HG03060 (cell line): Measurements from ENCODE around the gene ADGRL3.
"Not testable (repeated sequence)": the region's sequence is repeated elsewhere in the genome, so short reads cannot be mapped to it uniquely, and the experiment has no call there.

Source experiments
- ATAC-seq: cut with Tn5 transposase; IDR thresholded peaks from one replicate; pipeline ENCODE4 v1.9.1; 2021; ENCODE audit warnings: low read depth, moderate number of reproducible peaks; ENCODE audit not compliant: unreplicated experiment

ADGRL3 gene

DNA sequence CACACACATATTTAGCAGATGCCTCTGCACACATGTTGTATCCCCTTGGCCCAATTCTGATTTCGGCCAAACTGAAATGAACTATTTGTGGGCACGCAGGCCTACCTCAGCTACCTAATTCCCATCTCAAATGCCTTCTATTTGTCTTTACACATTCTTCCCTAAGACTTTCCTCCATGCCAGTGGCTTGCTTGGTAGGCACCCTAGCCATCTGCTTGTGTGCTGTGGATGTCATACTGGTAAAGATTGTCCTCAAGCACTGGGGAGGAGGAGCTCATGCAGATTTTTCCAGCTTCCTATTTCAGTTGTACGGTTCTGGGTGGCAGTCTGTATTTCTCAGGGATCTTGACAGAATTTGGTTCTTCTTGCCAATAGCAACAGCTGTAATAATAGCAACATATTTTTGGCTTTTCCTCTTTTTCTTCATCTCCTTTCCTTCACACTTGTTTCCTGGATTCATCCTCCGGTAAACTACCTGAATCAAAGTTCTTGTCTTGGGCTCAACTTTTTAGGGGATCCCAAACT lies 514.3 kb downstream of the ADGRL3 start:
- no peak for ATAC-seq

DNA sequence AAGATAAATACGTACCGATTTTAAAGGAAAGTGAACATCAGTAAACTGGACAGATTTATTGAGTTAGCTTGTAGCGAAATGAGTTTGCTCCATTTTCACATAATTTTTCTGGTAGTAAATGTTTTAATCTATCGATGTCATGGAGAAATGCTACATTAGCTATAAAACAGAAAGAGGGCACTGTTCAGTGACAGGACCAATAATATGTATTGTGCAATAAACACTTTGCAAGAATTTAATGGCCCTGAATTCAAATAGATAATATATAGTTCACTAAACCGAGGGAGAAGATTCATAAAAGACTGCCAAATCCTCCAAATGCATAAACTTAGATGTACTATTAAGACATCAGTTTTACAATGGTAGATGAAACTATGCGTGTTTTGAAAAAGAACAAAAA lies 516.3 kb downstream of the ADGRL3 start:
- no peak for ATAC-seq

DNA sequence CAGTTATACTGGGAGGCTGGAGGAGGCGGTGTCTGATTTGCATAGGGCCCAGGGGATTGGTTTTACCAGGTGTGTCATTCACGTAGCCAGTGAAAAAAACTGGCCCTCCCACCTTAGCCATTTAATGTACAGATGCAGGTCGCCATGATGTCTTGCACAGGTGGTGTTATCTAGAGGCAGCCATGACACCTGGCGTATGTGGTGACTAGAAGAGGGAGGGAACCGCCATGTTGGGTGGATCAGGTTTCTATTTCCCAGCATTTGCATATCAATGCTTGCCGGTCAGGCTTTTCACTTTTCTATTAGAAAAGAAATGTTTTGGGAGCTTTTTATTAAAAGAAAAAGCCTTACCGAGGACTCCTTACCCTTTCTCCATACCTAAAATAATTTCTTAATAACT lies 523.4 kb downstream of the ADGRL3 start:
- ATAC-seq: no peak

- ATAC-seq: no peak
These were observed 527.2 kb downstream of the ADGRL3 start for GRCh38 chr4:61727286-61727685.

DNA sequence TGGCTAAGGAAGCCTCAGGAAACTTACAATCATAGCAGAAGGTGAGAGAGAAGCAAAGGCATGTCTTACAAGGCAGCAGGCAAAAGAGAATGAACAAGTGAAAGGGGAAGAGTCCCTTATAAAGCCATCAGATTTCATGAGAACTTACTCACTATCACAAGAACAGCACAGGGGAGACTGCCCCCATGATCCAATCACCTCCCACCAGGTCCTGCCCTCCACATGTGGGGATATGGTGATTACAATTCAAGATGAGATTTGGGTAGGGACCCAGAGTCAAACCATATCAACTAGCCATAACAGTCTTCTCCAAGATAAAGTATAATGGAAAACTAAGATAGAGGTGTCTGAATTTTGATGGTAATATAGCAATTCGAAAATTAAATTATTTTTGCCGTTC lies 534.3 kb downstream of the ADGRL3 start:
- ATAC-seq: no peak

- ATAC-seq: no peak
These were observed 539.8 kb downstream of the ADGRL3 start for GRCh38 chr4:61739887-61740286.

GRCh38 chr4:61740886-61741285 lies 540.8 kb downstream of the ADGRL3 start:
- no peak for ATAC-seq

DNA sequence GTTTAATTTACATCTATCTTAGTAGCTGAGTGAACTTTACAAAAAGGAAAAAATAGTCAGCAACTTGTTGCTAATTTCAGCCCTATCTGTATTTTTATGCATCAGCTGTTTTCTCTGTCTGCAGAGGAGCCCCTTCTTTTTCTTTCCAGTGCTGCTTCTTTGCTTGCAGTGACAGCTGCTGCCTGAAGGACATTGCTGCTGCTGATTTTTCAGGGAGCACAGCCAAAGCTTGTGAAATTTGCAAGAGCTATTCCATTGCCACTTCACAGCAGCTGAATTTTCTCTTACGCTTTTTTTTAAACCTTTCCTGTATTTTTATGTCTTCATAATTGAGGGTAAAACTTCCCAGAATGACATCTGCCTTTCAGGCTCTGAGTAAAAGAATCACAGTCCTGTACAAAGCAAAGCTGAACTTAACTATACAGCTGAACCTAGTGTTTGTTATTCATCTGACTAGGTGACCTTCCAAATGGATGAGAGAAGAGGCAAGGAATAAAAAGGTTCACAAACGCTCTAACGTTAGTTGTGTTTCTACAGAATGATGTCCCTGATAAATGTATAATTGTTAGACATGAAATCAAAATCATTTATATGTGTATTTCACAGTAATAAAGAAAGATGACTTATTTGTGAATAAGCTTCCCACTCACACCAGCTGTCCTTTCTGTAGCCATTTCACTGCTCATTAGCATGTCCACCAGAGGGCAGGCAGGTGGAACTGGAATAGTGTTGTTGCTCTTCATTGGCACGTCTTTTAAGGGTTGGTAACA lies 541.4 kb downstream of the ADGRL3 start:
- ATAC-seq: no peak

DNA sequence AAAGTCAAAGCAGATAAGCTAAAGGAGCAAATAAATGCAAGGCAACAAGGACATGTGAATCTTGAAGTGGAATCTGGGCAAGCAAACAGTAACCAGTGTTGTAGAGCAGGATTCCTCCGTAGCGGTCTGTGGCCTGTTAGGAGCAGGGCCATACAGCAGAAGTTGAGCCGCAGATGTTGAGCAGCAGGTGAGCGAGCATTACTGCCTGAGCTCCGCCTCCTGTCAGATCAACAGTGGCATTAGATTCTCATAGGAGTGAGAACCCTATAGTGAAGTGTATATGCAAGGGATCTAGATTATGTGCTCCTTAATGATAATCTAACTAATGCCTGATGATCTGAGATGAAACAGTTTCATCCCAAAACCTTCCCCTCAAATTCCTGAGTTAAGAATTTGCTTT lies 550.7 kb downstream of the ADGRL3 start:
- no peak for ATAC-seq

GRCh38 chr4:61752617-61753016 lies 552.5 kb downstream of the ADGRL3 start:
- ATAC-seq: no peak

DNA sequence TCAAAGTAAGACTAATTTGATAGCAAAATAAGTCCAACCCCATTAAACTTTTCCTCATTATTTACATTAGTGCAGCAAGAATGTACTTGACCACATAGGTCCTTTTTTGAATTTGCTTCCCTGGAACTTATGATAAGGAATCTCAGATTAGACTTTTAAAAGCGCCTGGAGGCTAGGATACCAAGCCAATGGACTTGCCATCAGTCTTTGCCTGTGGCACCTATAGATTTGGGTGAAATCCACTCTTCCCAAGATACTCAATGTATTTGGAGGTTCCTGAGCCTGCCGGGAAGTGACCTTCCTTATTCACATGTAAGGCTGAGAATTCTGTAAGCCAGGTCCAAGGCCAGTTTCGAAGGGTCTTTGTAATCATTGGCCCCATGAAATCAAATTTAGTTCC lies 553.6 kb downstream of the ADGRL3 start:
- ATAC-seq: no peak

GRCh38 chr4:61756937-61757336 lies 556.8 kb downstream of the ADGRL3 start:
- not testable (repeated sequence) for ATAC-seq

GRCh38 chr4:61757983-61758382 lies 557.9 kb downstream of the ADGRL3 start:
- ATAC-seq: not testable (repeated sequence)

GRCh38 chr4:61758596-61758995 lies 558.5 kb downstream of the ADGRL3 start:
- not testable (repeated sequence) for ATAC-seq

- ATAC-seq: not testable (repeated sequence)
These were observed 559.1 kb downstream of the ADGRL3 start for GRCh38 chr4:61759245-61759644.

DNA sequence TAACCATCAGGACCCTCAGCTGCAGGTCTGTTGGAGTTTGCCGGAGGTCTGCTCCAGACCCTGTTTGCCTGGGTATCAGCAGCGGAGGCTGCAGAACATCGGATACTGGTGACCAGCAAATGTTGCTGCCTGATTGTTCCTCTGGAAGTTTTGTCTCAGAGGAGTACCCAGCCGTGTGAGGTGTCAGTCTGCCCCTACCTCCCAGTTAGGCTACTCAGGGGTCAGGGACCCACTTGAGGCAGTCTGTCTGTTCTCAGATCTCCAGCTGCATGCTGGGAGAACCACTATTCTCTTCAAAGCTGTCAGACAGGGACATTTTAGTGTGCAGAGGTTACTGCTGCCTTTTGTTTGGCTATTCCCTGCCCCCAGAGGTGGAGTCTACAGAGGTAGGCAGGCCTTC lies 559.8 kb downstream of the ADGRL3 start:
- ATAC-seq: not testable (repeated sequence)

DNA sequence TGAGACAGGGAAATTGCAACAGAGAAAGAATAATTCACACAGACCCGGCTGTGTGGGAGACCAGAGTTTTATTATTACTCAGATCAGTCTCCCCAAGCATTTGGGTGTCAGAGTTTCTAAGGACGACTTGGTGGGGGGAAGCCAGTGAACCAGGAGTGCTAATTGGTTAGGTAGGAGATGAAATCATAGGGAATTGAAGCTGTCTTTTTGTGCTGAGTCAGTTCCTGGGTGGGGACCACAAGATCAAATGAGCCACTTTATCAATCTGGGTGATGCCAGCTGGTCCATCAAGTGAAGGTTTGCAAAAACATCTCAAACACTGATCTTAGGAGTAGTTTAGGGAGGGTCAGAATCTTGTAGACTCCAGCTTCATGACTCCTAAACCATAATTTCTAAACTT lies 560.7 kb downstream of the ADGRL3 start:
- no peak for ATAC-seq

GRCh38 chr4:61762722-61763627 lies 562.8 kb downstream of the ADGRL3 start:
- no peak for ATAC-seq

GRCh38 chr4:61763682-61764081 lies 563.6 kb downstream of the ADGRL3 start:
- ATAC-seq: no peak

- not testable (repeated sequence) for ATAC-seq
These were observed 564.0 kb downstream of the ADGRL3 start for GRCh38 chr4:61764090-61764489.

- ATAC-seq: not testable (repeated sequence)
These were observed 569.5 kb downstream of the ADGRL3 start for GRCh38 chr4:61769444-61770167.
